Activated CD4-positive, alpha-beta T cell treated with anti-CD3 and anti-CD28 coated beads, Interleukin-2, amount 50 U/mL, for 24 hours (primary cell): ENCODE data around the gene RFLNA.
"Not testable (repeated sequence)": the region's sequence is repeated elsewhere in the genome, so short reads cannot be mapped to it uniquely, and the experiment has no call there.

ENCODE experiments used
- DNase-seq, 2 donors: peaks; one replicate each; pipeline ENCODE4 v3.0.0-alpha.2; 2020; ENCODE audit warnings: low read depth in 1 of 2, low spot score in 1 of 2

The RFLNA gene

DNA sequence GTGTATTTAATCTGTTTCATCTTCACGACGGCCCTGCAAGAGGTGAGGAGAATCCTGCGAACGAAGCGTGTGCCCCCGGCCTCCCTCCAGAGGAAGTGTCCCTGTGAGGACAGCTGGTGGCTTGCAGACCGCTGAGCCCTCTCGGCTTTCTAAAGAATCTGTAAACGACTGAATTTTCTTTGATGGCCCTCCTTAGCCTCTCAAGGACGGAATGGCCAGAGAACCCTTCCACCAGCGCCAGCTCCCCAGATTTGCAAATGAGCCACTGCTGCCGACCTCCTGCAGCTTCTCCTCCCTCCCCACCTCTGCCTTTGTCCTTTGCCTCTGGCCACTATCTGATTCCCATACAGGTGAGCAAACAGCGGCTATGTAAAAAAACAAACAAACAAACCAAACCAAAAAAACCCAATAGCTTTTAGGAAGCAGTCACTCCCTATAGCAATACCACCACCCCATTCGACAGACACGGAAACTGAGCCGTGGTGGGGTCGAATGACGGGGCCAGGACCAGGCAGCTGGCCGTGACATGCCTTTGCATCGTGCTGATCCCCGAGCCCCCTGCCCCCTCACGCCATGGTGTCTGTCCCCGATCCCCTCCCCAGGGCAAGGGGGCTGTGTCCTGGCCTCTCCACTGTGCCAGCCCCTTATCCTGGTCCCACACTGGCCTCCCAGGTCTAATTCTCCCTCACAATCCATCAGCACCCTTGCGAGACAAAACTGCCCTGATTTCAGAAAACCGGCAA, 23.6 kb downstream of the RFLNA start:
- no peak for DNase-seq

DNA sequence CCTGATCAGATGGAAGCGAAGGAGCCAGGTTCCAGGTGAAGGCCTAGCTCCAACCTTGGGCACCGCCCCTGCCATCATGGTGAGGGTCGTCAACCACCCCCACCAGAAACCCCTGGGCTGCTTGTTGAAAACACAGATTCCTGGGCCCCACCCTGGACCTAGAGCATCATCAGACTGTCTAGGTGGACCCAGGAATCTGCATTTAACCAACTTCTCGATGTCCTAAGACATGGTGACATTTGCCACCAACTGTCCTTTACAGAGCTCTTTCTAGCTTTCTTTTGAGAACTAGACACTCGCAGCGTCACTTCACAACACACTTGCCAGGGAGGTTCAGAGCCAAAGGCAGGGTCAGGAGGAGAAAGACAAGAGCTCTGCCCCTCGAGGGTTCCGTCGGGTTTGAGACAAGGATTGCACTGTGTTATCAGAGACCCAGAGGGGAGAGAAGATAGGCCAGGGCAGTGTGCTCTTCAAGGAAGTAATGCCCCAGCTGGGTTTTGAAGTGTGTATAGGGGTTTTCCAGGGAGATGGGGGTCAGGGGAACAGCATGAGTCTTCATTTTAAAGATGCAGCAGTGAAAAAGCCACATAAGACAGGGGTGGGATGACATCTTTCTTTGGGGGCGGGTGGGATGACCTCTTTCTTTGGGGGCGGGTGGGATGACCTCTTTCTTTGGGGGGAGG, 24.6 kb downstream of the RFLNA start:
- DNase-seq: no peak

GRCh38 chr12:124321040-124321481, 26.2 kb downstream of the RFLNA start:
- peak; percentile 43 to 49 for DNase-seq

- no peak for DNase-seq
Measured at GRCh38 chr12:124321556-124322270, 26.8 kb downstream of the RFLNA start.

DNA sequence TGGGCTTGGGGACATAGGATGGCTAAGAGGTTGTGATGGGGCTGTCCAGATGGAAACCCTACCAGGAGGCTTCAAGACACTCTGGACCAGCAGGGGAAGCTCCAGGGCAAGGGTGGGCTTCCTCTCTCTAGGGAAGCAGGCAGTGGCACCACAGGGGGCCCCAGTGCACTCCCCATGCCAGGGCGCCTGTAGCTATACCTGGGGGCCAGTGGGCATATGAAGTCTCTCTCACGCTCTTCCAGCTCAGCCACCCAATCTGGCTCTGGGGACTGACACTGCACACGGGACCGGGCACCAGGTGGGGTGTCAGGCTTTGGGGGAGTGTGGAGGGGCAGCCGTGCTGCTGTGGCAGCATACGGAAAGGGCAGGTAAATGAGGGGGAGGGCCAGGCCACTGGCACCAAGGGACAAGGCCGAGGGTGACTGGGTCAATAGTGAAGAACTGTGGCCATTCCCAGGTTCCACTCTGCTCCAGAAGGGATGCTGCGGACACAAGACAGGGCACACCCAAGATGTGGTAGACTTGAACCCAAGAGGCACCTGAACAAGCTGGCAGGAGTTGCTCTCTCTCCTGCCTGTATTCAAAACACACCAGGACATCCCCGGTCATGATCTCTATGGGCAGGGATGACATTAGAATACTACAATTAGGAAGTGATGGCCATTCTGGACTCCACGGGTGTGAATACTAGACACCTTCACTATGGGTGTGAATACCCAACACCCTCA, 27.5 kb downstream of the RFLNA start:
- no peak for DNase-seq

DNA sequence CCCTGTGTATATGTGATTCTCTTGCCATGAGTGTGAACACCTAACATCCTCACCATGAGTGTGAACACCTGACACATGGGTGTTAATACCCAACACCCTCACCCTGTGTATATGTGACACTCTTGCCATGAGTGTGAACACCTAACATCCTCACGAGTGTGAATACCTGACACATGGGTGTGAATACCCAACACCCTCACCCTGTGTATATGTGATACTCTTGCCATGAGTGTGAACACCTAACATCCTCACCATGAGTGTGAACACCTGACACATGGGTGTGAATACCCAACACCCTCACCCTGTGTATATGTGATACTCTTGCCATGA, 28.1 kb downstream of the RFLNA start:
- not testable (repeated sequence) for DNase-seq

GRCh38 chr12:124323771-124324530, 29.1 kb downstream of the RFLNA start:
- DNase-seq: no peak

- DNase-seq: no peak
Measured at GRCh38 chr12:124324803-124325705, 30.2 kb downstream of the RFLNA start.

DNA sequence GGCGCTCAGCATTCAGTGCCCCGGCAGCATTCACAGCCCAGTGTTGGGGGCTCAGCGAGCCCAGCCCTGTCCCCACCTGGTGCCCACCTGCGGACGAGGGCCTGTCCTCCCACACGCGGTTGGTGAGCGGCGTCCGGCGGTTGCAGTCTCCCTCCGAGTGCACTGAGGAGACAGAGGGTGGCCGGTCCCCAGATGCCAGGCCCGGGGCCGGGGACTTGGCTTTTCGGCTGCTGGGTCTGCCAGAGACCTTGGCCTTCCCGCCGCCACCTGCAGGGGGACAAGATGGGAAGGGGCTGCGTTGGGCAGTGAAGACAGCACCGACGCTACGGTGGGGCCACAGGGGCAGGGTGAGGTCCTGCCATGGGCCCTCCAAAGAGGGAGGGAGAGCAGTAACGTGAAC, 31.2 kb downstream of the RFLNA start:
- DNase-seq: no peak

GRCh38 chr12:124326871-124327270, 32.0 kb downstream of the RFLNA start:
- DNase-seq: no peak

DNA sequence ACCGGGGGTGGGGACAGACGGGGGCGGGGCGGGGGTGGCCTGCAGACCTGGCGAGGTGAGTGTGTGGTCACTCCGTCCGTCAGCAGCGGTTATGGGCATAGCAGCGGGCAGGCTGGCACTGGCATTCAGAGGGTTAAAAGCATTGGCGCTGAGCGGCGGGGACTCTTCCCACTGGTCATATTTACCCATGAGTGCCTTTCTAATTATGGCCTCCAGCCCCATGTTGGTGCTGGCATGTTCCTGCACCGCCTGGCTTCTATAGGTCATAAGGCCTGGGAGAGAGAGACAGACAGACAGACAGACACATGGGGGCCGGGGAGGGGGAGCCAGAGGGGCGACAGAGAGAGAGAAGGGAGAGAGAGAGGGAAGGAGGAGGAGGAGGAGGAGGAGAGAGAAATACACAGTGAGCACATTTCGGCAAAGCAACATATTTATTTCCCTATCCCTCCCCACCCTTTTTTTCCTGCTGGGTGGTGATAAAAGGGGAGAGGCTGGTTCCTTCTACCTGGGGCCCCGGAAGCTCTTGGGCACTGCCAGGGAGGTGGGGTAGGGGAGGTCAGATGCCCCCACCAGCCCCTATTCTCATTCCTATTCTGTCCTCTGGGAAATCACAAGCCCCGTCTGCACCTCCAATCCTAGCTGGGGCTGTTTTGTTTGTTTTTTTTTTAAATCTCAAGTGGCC, 32.6 kb downstream of the RFLNA start:
- DNase-seq: no peak

GRCh38 chr12:124328116-124328515, 33.2 kb downstream of the RFLNA start:
- DNase-seq: no peak

DNA sequence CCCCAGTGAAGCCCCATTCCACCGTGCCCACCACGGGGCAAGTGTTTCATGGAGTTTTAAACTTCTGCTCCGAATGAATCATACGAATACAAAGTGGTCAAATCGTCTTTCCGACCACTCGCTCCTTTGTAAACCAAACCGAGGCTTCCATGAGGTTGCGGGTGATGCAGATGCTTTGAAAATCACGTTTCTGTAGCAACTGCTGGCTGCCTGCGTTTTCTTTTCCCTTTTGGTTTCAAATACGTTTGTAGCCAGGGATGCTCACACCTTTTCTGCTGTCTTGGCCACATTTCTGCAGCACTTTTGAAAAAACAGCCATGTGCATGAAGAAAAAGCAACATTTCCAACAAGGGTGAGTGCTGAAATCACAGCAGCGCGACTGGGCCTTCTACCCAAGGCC, 33.7 kb downstream of the RFLNA start:
- DNase-seq: no peak

DNA sequence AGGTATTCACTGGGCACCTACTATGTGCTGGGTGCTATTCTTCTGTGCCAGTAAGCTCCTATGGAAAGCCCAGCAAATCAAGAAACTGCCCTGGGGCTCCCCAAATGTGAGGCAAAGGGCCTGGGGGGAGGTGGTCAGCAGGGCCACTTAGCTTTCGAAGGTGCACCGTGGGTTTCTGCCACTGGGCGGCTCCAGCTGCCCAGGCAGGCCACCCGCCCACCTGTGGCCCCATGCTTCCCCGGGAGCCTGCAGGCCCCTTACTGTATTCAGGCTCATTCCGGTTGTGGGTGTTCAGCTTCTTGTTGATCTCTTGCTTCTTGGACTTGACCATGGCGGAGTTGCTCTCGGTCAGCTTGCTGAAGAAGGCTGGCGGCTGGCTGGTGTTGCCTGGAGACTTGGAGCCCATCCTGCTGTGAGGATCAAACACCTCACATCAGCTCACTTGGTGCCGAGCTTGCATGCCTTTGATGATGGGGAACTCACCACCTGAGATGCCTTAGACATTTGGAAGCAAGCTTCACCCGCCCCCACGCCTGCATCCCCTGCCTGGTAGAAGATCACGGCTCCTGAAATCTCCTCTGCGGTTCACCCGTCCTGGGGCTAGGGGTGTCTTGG, 37.3 kb downstream of the RFLNA start:
- DNase-seq: no peak

DNA sequence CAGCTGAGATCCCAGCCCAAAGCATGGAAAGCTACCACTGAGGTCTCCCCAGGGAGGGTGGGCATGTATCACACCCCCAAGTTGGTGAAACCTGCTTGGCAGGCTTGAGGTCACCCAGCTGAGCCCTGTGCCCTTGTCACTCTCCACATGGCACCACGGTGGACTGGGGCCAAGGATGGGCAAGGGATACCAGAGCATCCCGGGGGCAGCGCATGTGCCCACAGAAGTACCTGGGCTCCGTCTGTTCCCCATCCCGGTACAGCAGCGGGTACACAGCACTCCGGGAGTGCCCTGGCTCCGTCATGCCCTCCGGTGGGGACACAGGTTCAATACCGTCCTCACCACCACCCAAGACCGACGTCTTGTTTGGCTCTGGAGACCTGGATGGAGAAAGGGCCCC, 38.0 kb downstream of the RFLNA start:
- DNase-seq: no peak

DNA sequence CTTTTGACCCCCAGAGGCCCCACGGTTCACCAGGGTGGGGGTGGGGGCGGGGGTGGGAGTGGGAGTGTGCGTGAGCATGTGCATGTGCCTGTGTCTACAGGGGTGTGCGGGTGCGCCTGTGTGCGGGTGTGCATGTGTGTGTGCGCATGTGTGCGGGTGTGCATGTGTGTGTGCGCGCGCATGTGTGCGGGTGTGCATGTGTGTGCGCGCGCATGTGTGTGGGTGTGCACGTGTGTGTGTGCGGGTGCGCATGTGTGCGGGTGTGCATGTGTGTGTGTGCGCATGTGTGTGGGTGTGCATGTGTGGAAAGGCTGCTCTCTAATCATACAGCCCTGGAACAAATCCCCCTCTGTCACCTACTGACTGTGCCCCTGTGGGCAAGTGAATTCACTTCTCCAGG, 38.8 kb downstream of the RFLNA start:
- DNase-seq: no peak

DNA sequence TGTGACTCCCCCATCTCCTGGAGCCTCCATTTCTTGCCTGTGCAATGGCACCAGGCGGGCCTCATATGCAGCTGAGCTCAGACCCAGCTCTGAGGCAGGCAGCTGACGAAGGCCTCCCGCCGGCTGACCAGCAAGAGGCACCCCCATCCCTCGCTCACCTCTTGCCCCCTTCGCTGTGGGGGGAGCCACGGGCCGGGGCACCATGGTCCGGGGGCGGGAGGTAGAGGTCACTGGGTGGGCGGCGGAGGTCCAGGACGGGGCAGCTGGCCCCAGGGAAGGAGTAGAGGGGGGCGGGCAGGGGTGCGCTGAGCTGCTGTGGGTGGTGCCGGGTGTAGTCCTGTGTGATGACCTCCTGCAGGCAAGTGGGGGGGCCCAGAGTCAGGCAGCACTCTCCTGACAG, 39.4 kb downstream of the RFLNA start:
- no peak for DNase-seq

DNA sequence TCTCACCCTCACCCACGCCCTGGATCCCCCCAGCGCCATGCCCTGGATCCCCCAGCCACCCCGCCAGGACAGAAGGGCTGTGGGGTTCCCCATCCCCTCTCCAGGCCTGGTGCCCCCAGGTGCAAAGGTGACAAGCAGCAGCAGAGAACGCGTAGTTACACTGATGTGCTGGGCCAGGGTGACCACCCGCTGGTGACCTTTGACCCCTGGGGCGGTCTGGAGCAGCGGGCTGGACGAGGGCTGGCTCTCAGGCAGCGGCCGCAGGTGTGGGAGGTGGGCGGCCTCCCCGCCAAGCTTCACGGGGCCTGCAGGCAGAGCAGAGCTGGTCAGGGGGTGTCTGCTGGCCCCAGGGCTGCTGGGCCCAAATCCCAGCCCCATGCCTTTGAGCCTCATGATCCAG, 40.1 kb downstream of the RFLNA start:
- no peak for DNase-seq
